Right hindlimb (tissue), 1 donor: ENCODE results near the gene REV1.
"Not testable (repeated sequence)": the region's sequence is repeated elsewhere in the genome, so short reads cannot be mapped to it uniquely, and the experiment has no call there.

Experiments used
- DNase-seq: peaks from one replicate; pipeline ENCODE4 v3.0.0-alpha.2; 2018

Gene REV1

DNA sequence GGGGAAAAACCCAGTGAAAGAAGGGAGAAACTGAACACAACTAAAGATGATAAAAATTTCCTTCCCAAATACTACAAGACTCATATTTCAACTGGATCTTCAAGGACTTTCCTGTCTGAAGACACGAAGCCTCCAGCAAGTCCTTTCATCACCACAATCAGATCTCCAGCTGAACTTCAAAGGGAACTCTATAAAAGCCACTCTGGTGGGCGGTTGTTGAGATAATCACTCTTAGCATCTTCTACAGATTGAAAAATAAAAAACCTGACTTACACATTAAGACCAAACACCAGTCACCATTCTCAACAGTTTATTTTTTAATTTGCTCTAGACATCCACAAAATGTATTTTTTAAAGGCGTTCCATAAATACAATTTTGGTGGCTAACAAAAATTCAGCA, 4.4 kb downstream of the REV1 start:
- no peak for DNase-seq

DNA sequence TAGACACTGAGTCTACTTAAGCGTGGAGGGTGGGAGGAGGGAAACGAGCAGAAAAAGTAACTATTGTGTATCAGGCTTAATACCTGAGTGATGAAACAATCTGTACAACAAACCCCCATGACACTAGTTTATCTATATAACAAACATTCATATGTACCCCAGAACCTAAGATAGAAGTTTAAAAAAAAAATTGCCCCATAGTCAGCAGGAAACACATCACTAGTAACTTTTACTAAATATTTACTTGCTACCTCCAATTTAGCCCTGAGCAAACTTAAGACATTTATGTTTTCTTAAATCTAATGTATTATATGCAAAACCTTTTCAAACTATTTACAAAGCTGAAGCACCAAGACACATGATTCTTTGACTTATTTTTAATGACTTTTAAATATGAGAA, 5.6 kb downstream of the REV1 start:
- DNase-seq = no peak

GRCh38 chr2:99481941-99482340, 7.9 kb downstream of the REV1 start:
- DNase-seq = no peak

- no peak for DNase-seq
These were observed 8.3 kb downstream of the REV1 start for GRCh38 chr2:99481527-99481926.

DNA sequence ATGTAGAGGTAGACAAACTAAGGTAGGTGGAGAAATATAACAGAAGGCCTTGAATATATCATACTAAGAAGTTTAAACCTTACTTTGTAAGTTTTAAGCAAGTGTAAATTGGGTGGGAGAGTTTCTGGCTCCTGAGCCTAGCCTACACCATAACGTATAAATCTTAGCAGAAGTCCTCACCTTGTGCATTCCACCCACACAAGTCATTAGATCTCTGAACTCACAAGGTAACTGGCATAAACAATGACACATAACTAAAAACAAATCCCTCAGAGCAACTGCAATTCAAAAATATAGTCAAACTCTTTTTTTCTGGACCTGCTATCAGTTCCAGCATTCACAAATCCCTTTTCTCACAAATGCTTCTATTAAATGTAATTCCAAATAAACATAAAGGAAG, 9.4 kb downstream of the REV1 start:
- DNase-seq = no peak

DNA sequence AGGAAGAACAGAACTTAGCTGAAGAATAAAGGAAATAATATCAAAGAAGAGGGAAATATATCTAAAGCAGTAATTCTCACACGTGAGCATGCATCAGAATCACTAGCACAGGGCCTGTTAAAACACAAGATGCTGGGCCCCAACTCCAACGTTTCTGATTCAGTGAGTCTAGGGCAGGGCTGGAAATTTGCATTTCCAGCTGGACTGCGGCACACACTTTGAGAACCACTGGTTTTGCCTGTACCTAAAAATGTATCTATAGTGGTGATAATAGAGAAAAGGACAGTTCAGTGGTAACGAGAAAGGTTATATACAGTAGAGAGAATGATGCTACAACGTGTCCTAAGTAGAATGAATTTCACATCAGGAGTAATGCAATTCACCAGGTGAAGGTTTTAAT, 11.2 kb downstream of the REV1 start:
- DNase-seq = no peak

DNA sequence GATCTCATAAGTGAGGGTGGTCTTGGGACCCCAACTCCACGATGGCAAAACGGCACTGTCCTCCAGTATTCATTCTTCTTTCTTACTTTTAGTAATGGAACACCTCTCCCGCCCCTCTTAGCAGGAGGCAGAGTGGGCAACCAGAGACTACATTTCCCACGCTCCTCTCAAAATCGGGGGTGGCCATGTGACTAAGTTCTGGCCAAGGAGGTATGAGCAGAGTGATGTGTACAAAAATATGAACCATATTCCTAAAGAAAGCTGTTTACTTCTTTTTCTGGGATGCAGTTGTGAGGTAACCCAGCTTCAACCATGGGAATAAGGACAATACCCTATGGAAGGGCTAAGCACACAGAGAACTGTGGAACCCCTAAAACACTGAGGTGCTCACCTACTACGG, 12.8 kb downstream of the REV1 start:
- no peak for DNase-seq

DNA sequence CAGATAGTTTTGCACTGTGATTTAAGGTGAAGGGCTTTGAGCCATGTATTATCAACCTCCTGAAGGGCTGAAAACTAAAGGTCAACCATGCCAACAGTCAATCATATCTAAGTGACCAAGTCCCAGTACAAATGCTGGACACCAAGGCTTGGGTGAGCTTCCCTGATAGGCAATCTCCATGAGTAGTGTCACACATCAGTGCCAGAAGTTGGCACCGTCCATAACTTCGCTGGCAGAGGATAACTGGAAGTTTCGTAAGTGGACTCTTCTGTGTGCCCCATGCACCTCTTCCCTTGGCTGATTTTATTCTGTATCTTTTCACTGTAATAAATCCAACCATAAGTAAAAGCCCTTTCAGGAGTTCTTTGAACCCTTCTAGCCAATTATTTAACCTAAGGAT, 13.2 kb downstream of the REV1 start:
- no peak for DNase-seq

DNA sequence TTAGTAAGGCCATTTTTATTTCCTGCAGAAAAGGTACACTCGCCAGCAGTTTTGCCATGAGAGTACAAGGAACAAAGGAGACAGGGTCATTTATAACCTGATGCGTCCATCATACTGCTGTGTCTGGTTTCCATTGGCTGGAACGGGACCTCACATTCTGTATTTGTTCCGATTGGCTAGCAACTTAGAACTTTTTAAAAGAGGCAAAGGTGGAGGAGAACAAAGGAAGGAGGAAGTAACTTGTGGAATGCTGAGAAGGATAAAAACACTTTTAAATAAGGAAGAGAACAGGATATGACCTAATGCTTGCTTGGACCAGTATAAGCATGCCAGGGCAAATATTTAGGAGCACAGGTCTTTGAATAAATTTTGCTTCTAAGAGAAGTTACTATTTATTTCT, 14.7 kb downstream of the REV1 start:
- DNase-seq = not testable (repeated sequence)

- DNase-seq = no peak
These were observed 16.2 kb downstream of the REV1 start for GRCh38 chr2:99473518-99474083.

DNA sequence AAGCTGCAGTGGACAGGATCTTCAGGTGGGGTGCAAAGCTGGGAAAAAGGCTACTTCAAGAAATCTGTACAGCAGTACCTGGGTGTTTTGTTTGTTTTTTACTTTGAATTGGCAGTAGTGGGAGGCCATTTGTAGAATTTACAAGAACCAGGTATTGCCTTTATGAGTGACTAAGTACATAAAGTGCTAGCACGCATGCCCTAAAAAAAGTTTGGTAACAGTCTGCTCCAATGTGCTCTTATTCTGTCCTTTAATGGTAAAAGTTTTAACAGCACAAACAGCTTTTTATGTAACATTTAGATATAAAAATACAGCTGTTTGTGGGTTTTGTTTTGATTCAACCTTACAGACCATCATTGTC, 17.2 kb downstream of the REV1 start:
- DNase-seq = no peak

DNA sequence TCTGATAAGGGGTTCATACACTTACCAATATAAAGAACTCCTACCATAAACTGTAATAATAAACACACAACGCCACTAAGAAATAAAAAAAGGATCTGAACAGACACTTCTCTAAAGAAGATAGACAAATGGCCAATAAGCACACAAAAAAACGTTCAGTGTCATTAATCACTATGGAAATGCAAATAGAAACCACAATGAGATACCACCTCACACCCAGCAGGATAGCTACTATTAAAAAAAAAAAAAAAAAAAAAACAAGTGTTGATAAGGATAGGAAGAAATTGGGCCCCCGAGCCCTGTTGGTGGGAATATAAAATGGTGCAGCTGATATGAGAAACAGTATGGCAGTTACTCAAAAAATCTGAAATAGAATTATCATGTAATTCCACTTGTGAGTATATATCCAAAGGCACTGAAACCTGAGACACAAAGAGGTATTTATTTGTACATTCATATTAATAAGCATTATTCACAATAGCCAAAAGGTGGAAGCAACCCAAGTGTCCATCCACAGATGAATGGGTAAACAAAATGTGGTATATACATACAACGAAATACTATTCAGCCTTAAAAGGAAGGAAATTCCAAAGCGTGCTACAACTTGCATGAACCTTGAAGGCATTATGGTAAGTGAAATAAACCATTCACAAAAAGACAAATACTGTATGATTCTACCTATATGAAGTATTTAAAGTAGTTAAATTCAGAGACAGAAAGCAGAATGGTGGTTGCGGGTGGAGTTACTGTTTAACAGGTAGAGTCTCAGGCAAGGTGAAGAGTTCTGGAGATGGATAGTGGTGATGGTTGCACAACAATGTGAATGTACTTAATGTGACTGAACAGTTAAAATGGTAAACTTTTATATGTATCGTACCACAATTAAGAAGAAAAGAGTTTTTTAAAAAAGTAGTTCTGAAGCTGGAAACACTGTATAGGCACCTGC, 17.9 kb downstream of the REV1 start:
- no peak for DNase-seq

DNA sequence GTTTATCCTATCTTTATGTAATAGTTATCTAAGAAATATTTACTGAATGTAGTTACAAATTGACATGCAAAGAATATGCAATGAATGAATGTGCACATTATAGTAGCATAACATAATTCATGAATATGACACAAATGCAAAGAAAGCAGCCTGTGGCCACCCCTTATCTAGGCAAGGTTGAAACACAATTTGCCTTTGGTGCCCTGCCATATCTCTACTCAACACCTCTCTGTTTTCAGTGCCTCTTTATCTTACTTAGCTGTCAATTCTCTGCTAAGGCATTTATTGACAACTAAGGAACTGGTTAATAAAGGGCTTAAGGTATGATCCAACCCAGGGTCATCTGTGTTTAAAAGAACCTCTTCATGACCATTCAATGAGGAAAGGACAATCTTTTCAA, 18.9 kb downstream of the REV1 start:
- no peak for DNase-seq

- DNase-seq = not testable (repeated sequence)
These were observed 19.4 kb downstream of the REV1 start for GRCh38 chr2:99470459-99470858.

DNA sequence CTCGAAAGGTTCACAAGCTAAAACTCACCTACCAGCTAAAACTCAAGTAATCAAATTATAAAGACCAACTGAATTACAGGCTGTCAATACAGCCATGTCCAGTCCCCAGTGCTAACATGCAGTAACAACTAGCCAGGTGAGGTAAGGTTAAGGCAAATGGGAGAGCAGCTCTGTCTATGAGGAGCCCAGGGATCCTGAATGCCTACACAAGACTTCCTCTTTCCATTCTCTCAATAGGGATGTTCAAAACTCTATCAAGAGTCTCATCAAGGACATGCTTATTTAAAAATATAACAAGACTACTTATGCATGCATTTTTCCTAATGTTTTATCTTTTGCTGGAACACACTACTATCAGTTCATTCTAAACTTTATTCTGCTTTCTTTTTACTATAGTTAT, 20.4 kb downstream of the REV1 start:
- no peak for DNase-seq

DNA sequence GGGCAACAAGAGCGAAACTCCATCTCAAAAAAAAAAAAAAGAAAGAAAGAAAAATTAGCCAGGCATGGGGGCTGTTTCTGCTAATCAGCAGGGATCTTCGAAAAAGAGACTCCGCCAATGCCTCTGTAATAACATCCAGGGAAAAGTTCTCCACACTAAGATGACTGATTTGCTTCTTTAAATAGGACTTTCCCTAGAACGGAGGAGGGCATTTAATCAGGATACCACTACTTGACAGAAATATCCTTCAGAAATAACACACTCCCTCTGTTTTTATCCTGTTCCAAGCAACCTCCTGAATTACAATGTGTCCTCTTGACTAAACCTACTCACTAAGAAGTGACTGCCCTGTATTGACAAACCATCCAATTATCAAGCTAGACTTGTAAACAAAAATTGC, 21.7 kb downstream of the REV1 start:
- DNase-seq = no peak

DNA sequence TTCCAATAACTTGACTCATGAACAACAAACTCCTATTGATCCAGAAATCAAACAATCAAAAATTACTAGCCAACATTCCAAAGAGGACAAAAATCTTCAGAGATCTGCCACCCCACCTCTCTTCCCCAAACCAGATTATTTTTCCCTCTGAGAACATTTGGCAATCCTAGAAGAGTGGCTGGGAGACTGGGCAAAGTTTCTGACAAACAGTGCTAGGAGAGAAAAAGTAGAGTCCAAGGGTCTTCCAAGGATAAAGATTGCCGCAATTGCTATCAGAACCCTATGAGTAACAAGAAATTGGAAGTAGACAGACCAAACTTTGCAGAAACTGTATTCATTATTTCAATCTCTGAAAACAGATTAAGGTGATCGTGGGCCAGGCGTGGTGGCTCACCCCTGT, 22.4 kb downstream of the REV1 start:
- DNase-seq = no peak

DNA sequence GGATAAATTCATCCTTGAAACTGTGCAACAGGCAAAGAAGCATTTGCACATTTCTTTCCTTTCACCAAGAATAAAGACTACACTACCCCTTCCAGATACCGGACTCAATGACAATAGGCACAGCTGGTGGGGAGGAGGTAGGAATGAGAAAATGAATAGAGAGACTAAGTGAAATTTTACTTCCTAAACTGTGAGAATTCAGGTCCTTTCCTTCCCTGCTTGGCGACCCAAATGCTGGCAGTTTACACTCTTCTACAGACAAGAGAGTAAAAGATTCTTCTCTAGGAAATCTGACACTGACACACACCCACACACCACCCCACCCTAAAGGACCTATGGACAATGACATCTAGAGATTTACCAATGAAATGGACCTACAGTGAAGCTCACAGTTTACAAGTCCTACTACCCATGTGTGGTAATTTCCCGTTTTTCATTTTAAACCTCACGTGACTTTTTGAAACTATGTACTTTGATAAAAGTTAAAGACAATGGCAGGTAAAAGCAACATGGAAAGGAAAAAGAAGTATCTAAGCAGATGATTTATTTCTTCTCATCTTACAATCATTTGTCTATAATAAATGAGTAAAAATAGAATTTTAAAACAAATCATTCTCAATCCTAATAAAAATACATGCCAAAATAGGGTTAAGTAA, 27.9 kb downstream of the REV1 start:
- DNase-seq = no peak

- no peak for DNase-seq
These were observed 31.3 kb downstream of the REV1 start for GRCh38 chr2:99458529-99458928.

GRCh38 chr2:99451686-99452085, 38.1 kb downstream of the REV1 start:
- DNase-seq = no peak

DNA sequence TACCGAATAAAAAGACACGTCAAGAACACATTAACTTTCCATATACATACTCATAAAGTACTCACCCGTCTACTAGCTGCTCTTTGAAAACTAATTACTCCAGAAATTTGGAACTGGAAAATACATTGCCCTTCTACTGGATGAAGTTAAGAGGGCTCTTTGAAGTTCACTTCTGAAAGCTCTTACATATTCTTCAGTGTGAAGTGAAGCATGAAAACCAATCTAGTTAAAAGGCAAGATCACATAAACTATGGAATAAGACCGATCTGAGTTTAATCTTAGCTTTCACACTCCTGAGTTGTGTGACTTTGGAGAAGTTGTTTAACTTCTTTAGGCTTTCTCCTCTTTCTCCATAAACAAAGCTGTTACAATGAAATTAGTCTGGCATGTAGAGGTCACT, 38.5 kb downstream of the REV1 start:
- no peak for DNase-seq

DNA sequence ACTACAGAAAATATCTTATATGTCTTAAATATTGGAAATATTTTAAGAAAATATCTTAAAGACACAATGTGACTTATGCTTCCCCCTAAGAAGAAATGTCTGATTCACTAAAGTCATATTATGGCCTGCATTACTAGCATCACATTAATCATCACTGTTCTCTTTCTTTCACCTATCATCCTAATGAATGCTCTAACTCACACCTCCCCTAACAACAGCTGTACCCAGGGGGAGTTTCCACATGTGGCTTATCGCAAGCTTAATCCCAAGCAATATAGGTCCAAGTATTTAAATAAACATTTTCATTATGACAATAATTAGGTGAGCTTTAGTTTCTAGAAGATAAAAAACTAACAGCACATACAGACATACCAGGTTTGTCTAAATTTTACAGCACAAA, 39.6 kb downstream of the REV1 start:
- no peak for DNase-seq

GRCh38 chr2:99448556-99448955, 41.3 kb downstream of the REV1 start:
- no peak for DNase-seq

DNA sequence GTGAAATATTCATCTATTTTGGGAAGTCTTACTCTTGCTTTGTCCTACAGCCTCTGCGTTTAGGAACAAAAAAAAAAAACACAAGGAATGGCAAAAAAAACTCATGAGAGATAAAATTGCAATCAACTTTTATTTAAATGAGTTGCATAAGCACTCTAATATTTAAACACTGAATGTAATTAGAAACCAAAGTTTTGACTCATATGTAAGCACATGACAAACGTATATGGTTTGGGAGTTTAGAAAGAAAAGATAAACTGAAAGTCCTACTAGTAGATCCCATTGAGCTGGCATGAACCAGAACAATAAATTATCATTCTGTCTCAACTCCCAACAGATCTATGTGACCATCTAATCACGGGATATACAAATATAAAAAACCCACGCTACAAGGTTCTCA, 44.8 kb downstream of the REV1 start:
- DNase-seq = no peak
